ENCODE results near the gene RB1.

- TF ChIP-seq GATA2 (IDR thresholded peaks at IDR 0.05; ENCODE audit: low read depth, low read length), result no peak
- no peak for TF ChIP-seq GATA3 (IDR thresholded peaks at IDR 0.05; ENCODE audit: low read depth, low read length)
These were observed 189.7 kb downstream of the RB1 start for GRCh38 chr13:48493066-48493765.
